IMR-90 (cell line): Measurements from ENCODE around the gene MORN4. TPM values are rescaled to one million over a fixed set of nuclear protein-coding genes. Genes with fewer than 3 reads are reported as not detected.
A peak's percentile ranks its signal among the peaks of the same experiment; 100 is the strongest.

ENCODE experiments used
- ATAC-seq: fragments of 200-7000 bp; cut with Tn5 transposase; 2 replicates; pipeline ENCODE4 v1.9.1; 2020; ENCODE audit warnings: low read depth, mild to moderate bottlenecking, moderate library complexity
- BruUV-seq: library from RNA; stranded (reverse); fragments of 400-500 nt; replicated peaks from 2 replicates; lab custom pipeline; 2021; lab: Mats Ljungman, UMichigan
- CTCF ChIA-PET: fragments of 300-600 bp; formaldehyde crosslinking; extraction: SDS; loops from one replicate; lab custom pipeline; 2021; ENCODE audit warnings: antibody characterized with exemption; lab: Yijun Ruan, JAX
- POLR2A ChIA-PET: fragments of 300-600 bp; sonication (Branson Sonifier 250); formaldehyde crosslinking; loops from one replicate; lab custom pipeline; 2022; ENCODE audit warnings: antibody characterized with exemption; ENCODE audit not compliant: unreplicated experiment; lab: Charles Lee
- DNase-seq: peaks from one replicate; pipeline ENCODE4 v3.0.0; 2013
- H2AFZ ChIP-seq: replicated peaks from 2 replicates; pipeline ENCODE3; 2013; ENCODE audit warnings: low read length, mild to moderate bottlenecking; ENCODE audit not compliant: poor library complexity
- H2AK5ac ChIP-seq: 2 replicates; pipeline ENCODE4 v1.6.1; 2013; ENCODE audit warnings: low read depth, low read length, inconsistent platforms
- H2AK9ac ChIP-seq: replicated peaks from 2 replicates; pipeline ENCODE3; 2013; ENCODE audit warnings: mild to moderate bottlenecking, low read depth, low read length, moderate library complexity; ENCODE audit not compliant: poor library complexity
- H2BK120ac ChIP-seq: 2 replicates; pipeline ENCODE4 v1.6.1; 2013; ENCODE audit warnings: low read depth, low read length, inconsistent platforms
- H2BK15ac ChIP-seq: 3 replicates; pipeline ENCODE4 v1.6.1; 2013; ENCODE audit warnings: low read depth, low read length, inconsistent platforms
- H2BK20ac ChIP-seq: 2 replicates; pipeline ENCODE4 v1.6.1; 2013; ENCODE audit warnings: low read depth, mild to moderate bottlenecking, inconsistent platforms, low read length, moderate library complexity
- H2BK5ac ChIP-seq: 2 replicates; pipeline ENCODE4 v1.6.1; 2013; ENCODE audit warnings: mild to moderate bottlenecking, low read depth, low read length, inconsistent platforms; ENCODE audit not compliant: poor library complexity, severe bottlenecking
- H3K14ac ChIP-seq: replicated peaks from 2 replicates; pipeline ENCODE4 v1.6.1; 2013; ENCODE audit warnings: low read depth, low read length, inconsistent platforms
- H3K18ac ChIP-seq: 2 replicates; pipeline ENCODE4 v1.6.1; 2013; ENCODE audit warnings: low read depth, low read length, control low read depth
- H3K23ac ChIP-seq: 2 replicates; pipeline ENCODE4 v1.6.1; 2013; ENCODE audit warnings: low read depth, low read length, inconsistent platforms
- H3K27ac ChIP-seq: 2 replicates; pipeline ENCODE4 v1.5.1; 2013; ENCODE audit warnings: mild to moderate bottlenecking, control low read depth, low read length; ENCODE audit not compliant: insufficient read depth
- H3K27me3 ChIP-seq: 2 replicates; pipeline ENCODE4 v1.6.1; 2013; ENCODE audit warnings: low read length; ENCODE audit not compliant: control insufficient read depth, insufficient read depth
- H3K36me3 ChIP-seq: 2 replicates; pipeline ENCODE4 v1.6.1; 2013; ENCODE audit warnings: low read length, mixed read lengths; ENCODE audit not compliant: control insufficient read depth, insufficient read depth
- H3K4ac ChIP-seq: 2 replicates; pipeline ENCODE4 v1.6.1; 2013; ENCODE audit warnings: low read depth, low read length, inconsistent platforms
- H3K4me1 ChIP-seq: 2 replicates; pipeline ENCODE4 v1.6.1; 2013; ENCODE audit warnings: low read length, mixed read lengths; ENCODE audit not compliant: control insufficient read depth, insufficient read depth
- H3K4me2 ChIP-seq: 2 replicates; pipeline ENCODE4 v1.6.1; 2013; ENCODE audit warnings: low read depth, mild to moderate bottlenecking, control low read depth, low read length, moderate library complexity
- H3K4me3 ChIP-seq: 2 replicates; pipeline ENCODE4 v1.5.1; 2013; ENCODE audit warnings: low read depth, mild to moderate bottlenecking, control low read depth, low read length, moderate library complexity; ENCODE audit not compliant: insufficient read depth
- H3K56ac ChIP-seq: 2 replicates; pipeline ENCODE4 v1.6.1; 2013; ENCODE audit warnings: low read length, inconsistent platforms; ENCODE audit not compliant: insufficient read depth; ENCODE audit errors: extremely low read depth
- H3K79me1 ChIP-seq, 2 experiments: 2 replicates each; pipeline ENCODE4 v1.6.1; 2013; ENCODE audit warnings: low read length in 2 of 2, inconsistent platforms in 1 of 2, low read depth in 1 of 2
- H3K9ac ChIP-seq: 2 replicates; pipeline ENCODE4 v1.6.1; 2013; ENCODE audit warnings: low read depth, low read length, control low read depth
- H3K9me1 ChIP-seq: 2 replicates; pipeline ENCODE4 v1.6.1; 2013; ENCODE audit warnings: low read length, inconsistent platforms; ENCODE audit not compliant: insufficient read depth
- H3K9me3 ChIP-seq: 2 replicates; pipeline ENCODE4 v1.6.1; 2013; ENCODE audit warnings: low read length; ENCODE audit not compliant: control insufficient read depth, insufficient read depth
- H4K20me1 ChIP-seq: 2 replicates; pipeline ENCODE4 v1.6.1; 2013; ENCODE audit warnings: low read length, inconsistent platforms; ENCODE audit not compliant: insufficient read depth
- H4K5ac ChIP-seq: 2 replicates; pipeline ENCODE4 v1.6.1; 2013; ENCODE audit warnings: mild to moderate bottlenecking, low read depth, low read length, control low read depth
- H4K8ac ChIP-seq, 2 experiments: 2 replicates each; pipeline ENCODE4 v1.6.1; 2013; ENCODE audit warnings: low read depth in 2 of 2, low read length in 2 of 2, control low read depth in 1 of 2, inconsistent platforms in 1 of 2
- H4K91ac ChIP-seq: 2 replicates; pipeline ENCODE4 v1.6.1; 2013; ENCODE audit warnings: low read depth, low read length, inconsistent platforms; ENCODE audit not compliant: insufficient read depth
- BHLHE40 ChIP-seq: fragments of 150-350 bp; IDR thresholded peaks from 2 replicates; pipeline ENCODE4 v1.6.1; 2016; ENCODE audit warnings: mild to moderate bottlenecking, low read depth, low read length
- CEBPB ChIP-seq: IDR thresholded peaks from 2 replicates; pipeline ENCODE4 v1.6.1; 2012; ENCODE audit warnings: low read depth, low read length, improper control_type of control experiment
- CHD1 ChIP-seq: IDR thresholded peaks from 2 replicates; pipeline ENCODE4 v1.6.1; 2012; ENCODE audit warnings: low read depth, low read length, improper control_type of control experiment
- CTCF ChIP-seq: conservative IDR thresholded peaks from 2 replicates; pipeline ENCODE4 v1.5.1; 2012; ENCODE audit warnings: mild to moderate bottlenecking, low read depth, low read length, improper control_type of control experiment
- FOS ChIP-seq: fragments of 150-350 bp; IDR thresholded peaks from 2 replicates; pipeline ENCODE4 v1.6.1; 2016; ENCODE audit warnings: low read depth, low read length
- MAFK ChIP-seq: IDR thresholded peaks from 2 replicates; pipeline ENCODE4 v1.6.1; 2012; ENCODE audit warnings: low read depth, low read length, improper control_type of control experiment
- MAZ ChIP-seq: IDR thresholded peaks from 2 replicates; pipeline ENCODE4 v1.6.1; 2012; ENCODE audit warnings: low read depth, mild to moderate bottlenecking, low read length, improper control_type of control experiment, moderate library complexity, borderline replicate concordance
- MXI1 ChIP-seq: IDR thresholded peaks from 2 replicates; pipeline ENCODE4 v1.6.1; 2012; ENCODE audit warnings: low read depth, mild to moderate bottlenecking, low read length, moderate library complexity, borderline replicate concordance
- NFE2L2 ChIP-seq: fragments of 150-350 bp; IDR thresholded peaks from 2 replicates; pipeline ENCODE4 v1.6.1; 2016; ENCODE audit warnings: low read depth, mild to moderate bottlenecking, low read length
- POLR2A ChIP-seq: IDR thresholded peaks from 2 replicates; pipeline ENCODE4 v1.6.1; 2012; ENCODE audit warnings: mild to moderate bottlenecking, low read depth, low read length
- RAD21 ChIP-seq: IDR thresholded peaks from 2 replicates; pipeline ENCODE4 v1.6.1; 2012; ENCODE audit warnings: low read length, improper control_type of control experiment
- RCOR1 ChIP-seq: IDR thresholded peaks from 2 replicates; pipeline ENCODE4 v1.6.1; 2012; ENCODE audit warnings: mild to moderate bottlenecking, low read length, improper control_type of control experiment; ENCODE audit not compliant: insufficient replicate concordance
- RFX5 ChIP-seq: IDR thresholded peaks from 2 replicates; pipeline ENCODE4 v1.8.0; 2012; ENCODE audit warnings: low read depth, mild to moderate bottlenecking, low read length, moderate library complexity
- SMC3 ChIP-seq: fragments of 150-350 bp; IDR thresholded peaks from 2 replicates; pipeline ENCODE4 v1.6.1; 2016; ENCODE audit warnings: low read depth, mild to moderate bottlenecking, antibody characterized with exemption, low read length, moderate library complexity
- USF2 ChIP-seq: fragments of 150-350 bp; IDR thresholded peaks from 2 replicates; pipeline ENCODE4 v1.6.1; 2017; ENCODE audit warnings: mild to moderate bottlenecking, antibody characterized with exemption, low read length, low read depth
- WGBS, 2 experiments: methylation state at CpG; one replicate each; pipeline versions ENCODE4 v1.1.5 to v1.1.7; 2013; ENCODE audit warnings: missing lambda C conversion rate in 2 of 2; ENCODE audit not compliant: insufficient read length in 1 of 2; ENCODE audit errors: extremely low coverage in 2 of 2; 5-methylcytosine and 5-hydroxymethylcytosine counted together
- dilution Hi-C: fragments of 300-500 bp; cut with HindIII; formaldehyde crosslinking; loops from one replicate; pipeline ENCODE4 v1.14.3; 2018; ENCODE audit warnings: low sequenced_read_pairs; ENCODE audit not compliant: unreplicated experiment
- in situ Hi-C: fragments of 300-500 bp; cut with MboI; formaldehyde crosslinking; loops from 3 replicates; pipeline ENCODE4 v1.14.3; 2019; ENCODE audit warnings: low sequenced_read_pairs, inconsistent platforms, mixed read lengths
- intact Hi-C: fragments of 100-400 bp; cut with micrococcal nuclease; formaldehyde crosslinking; loops from 2 replicates; pipeline ENCODE4 v1.10.0; 2022
- polyA plus RNA-seq, 3 experiments: library from polyadenylated mRNA; depleted of rRNA; stranded (reverse); fragments of >200 nt; gene quantifications; 2 replicates each; pipeline ENCODE4 v1.2.3, GENCODE V29; 2012; ENCODE audit warnings: low replicate concordance in 1 of 3
- total RNA-seq: library from RNA; depleted of rRNA; stranded (reverse); fragments of >200 nt; gene quantifications from 2 replicates; pipeline ENCODE4 v1.2.3, GENCODE V29; 2012
- TF ChIP-seq, protein P1 (sequence below): fragments of 150-350 bp; IDR thresholded peaks from 2 replicates; pipeline ENCODE4 v1.6.1; 2016; ENCODE audit warnings: low read depth, mild to moderate bottlenecking, low read length, moderate library complexity, borderline replicate concordance

MORN4 gene
- total and polyA plus RNA-seq, 2 of the 4 experiments (the other 2 are of a cell fraction) = 3.2 to 8.4 TPM

DNA sequence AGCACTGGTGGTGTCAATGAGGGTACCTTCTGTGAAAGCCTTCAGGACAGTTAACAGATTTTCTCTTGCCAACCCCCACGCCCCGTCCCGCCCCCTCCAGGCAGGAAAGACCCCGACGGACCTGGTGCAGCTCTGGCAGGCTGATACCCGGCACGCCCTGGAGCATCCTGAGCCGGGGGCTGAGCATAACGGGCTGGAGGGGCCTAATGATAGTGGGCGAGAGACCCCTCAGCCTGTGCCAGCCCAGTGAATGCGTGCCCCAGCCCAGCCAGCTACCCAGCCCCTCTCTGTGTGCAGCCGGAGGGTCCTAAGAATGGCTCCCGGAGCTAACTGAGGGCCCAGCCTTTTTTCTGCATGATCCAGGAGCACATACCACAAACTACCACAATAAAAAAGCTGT is 49.8 kb downstream of the MORN4 start:
- POLR2A ChIA-PET = no interaction called here
- no peak overlapping the region for H2BK15ac ChIP-seq
- no peak for DNase-seq
- no TSS peak for BruUV-seq
- peaks cover 3% of the 10 kb centered on the region; the same call in 1 of the 2 replicates for H3K4me1 ChIP-seq
- ATAC-seq = no peak
- intact Hi-C loops = no loop called here
- TF ChIP-seq CTCF (no peak), NFE2L2 (no peak), RCOR1 (no peak), MXI1 (no peak), CHD1 (no peak), SMC3 (no peak), MAZ (no peak), BHLHE40 (no peak), FOS (no peak), MAFK (no peak), CEBPB (no peak), RFX5 (no peak), USF2 (no peak), RAD21 (no peak), POLR2A (no peak)
- TF ChIP-seq, protein P1, sequence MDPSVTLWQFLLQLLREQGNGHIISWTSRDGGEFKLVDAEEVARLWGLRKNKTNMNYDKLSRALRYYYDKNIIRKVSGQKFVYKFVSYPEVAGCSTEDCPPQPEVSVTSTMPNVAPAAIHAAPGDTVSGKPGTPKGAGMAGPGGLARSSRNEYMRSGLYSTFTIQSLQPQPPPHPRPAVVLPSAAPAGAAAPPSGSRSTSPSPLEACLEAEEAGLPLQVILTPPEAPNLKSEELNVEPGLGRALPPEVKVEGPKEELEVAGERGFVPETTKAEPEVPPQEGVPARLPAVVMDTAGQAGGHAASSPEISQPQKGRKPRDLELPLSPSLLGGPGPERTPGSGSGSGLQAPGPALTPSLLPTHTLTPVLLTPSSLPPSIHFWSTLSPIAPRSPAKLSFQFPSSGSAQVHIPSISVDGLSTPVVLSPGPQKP = no peak
- in situ Hi-C loops = no loop called here
- H3K4ac ChIP-seq = no peak overlapping the region
- no peak overlapping the region for H3K4me2 ChIP-seq
- no peak overlapping the region for H4K91ac ChIP-seq
- H3K9ac ChIP-seq = no peak overlapping the region
- H3K36me3 ChIP-seq = no peaks in the 10 kb centered on the region
- H3K56ac ChIP-seq = no peak overlapping the region
- no peaks in the 10 kb centered on the region for H4K20me1 ChIP-seq
- H3K18ac ChIP-seq = no peak overlapping the region
- no peak overlapping the region for H2BK20ac ChIP-seq
- H3K9me1 ChIP-seq = 0 out of 2 replicates have a peak, but pooled peaks cover 6% of the 10 kb centered on the region
- CTCF ChIA-PET = no interaction called here
- H2BK5ac ChIP-seq = no peak overlapping the region
- dilution Hi-C loops = no loop called here
- no peak overlapping the region for H3K14ac ChIP-seq
- no peak overlapping the region for H3K27ac ChIP-seq
- 90% methylated on average over 6 of the region's 13 CpGs; no CpG with 5 or more reads in 1 of the 2 experiments for WGBS, 2 experiments
- no peaks in the 10 kb centered on the region for H3K9me3 ChIP-seq
- H2AFZ ChIP-seq = no peak overlapping the region
- no peak overlapping the region for H3K4me3 ChIP-seq
- no peak overlapping the region for H2AK9ac ChIP-seq
- H2AK5ac ChIP-seq = no peak overlapping the region
- peak overlapping the region; percentile 36 to 47; a peak in 2 of 4 replicates for H4K8ac ChIP-seq
- H3K27me3 ChIP-seq = no peaks in the 10 kb centered on the region
- no peak overlapping the region for H2BK120ac ChIP-seq
- no peak overlapping the region for H4K5ac ChIP-seq
- H3K23ac ChIP-seq = no peak overlapping the region
- H3K79me1 ChIP-seq = no peaks in the 10 kb centered on the region
